HG03175 (cell line): ENCODE measurements around the gene ZXDC.

ENCODE experiments used
- ATAC-seq: cut with Tn5 transposase; IDR thresholded peaks from one replicate; pipeline ENCODE4 v1.9.1; 2021; ENCODE audit warnings: mild to moderate bottlenecking, moderate library complexity; ENCODE audit not compliant: unreplicated experiment

The ZXDC gene

DNA sequence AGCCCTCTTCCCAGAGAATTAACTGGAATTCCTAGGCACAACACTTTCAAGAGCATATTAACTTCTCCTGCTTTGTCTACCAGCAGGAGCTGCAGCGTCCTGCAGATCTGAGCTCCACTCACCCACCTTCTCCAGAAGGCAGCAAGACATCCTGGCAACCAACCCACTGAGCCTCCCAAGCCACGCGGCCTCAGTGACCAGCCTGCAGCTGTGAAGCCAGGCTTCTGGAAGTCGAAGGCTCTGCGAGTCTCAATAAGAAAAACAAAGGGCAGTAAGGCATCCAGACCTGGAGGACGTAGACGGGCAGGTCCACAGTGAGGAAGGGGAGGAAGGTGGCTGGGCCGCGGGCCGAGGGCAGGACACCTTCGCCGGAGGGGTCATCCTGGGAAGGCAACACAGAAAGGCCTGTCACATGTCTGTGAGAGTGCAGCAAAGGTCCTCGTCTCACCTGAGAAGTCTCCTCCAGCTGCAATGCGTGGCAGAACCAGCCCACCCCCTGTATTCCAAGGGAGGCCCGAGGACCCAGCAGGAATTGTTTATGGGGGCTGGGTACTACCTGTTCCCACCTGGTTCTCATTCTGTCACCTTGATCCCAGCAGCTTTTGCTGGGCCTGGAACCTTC, 36.2 kb downstream of the ZXDC start:
- ATAC-seq: no peak

DNA sequence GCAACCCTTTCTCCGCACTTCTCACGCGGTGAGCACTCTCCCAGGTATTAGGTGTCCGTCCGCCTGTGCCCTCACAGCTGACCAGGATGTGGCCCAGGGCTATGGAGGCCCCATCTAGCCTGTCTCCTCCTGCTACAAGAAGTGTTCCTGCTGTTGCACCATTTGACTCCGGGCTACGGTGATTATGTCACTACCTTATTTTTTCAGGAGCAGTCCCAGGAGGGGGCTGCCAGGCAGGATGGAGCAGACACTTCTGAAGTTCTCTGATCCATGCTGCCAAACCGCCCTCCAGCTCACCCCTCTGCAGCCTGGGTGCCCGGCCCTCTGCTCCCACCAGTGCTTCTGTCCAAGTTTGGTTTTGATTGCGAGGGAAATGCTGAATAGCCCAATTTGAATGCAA, 36.9 kb downstream of the ZXDC start:
- no peak for ATAC-seq

DNA sequence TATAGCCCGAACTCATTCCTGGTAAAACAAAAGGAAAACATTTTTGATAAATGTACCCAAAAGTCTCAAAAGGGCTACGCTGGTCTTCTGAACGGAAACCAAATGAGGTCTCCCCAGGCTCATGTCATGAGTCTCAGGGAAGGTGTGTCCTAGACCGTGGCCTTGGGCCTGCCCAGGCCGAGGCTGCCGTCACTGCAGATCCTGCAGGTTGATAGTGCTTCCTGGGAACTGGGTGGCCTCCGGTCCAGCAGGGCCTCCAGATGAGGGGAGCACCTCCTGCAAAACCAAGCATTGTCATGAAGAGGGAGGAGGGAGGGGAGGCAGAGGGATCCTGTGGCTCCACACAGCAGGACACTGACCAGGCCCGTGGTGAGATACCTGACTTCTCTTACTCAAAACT, 37.5 kb downstream of the ZXDC start:
- ATAC-seq: no peak

GRCh38 chr3:126436826-126437717, 38.6 kb downstream of the ZXDC start:
- ATAC-seq: no peak

DNA sequence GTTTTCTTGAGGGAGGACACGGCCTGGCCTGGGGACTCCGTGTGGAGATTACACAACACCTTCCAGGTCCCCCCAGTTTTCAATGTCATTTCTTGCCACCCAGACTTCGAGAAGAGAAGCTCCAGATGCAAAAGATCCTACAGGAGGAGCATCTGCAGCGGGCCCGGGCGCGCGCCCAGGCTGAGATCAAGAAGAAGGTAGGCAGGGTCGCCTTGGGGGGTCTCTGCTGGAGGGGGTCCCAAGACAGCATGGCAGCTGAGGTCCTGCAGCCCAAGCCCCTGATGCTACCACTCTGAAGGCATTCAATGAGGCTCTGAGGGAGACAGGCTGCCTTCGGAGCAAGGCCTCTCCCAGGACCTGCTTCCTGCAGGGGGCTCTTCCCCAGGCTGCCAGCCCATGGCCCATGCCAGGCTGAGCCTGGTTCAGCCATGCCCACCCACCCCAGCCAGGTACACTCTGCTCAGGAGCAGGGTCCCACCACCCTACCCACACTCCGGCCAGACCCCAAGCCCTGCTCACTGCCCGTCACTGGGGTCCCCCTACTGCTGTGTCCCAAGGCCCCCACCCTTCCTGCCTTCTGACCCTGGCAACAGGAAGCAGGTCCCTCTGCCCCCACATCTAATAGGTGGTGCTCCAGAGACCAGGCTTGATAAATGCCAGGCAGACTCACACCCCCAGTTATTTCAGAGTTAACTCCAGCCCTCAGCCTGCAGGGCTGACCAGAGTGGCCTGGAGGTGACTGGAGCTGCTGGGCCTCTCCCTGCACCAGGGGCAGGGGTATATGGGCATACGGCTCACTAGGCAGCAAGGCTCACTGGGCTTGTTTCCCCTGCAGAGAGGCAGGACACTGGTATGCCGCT, 40.0 kb downstream of the ZXDC start:
- no peak for ATAC-seq

DNA sequence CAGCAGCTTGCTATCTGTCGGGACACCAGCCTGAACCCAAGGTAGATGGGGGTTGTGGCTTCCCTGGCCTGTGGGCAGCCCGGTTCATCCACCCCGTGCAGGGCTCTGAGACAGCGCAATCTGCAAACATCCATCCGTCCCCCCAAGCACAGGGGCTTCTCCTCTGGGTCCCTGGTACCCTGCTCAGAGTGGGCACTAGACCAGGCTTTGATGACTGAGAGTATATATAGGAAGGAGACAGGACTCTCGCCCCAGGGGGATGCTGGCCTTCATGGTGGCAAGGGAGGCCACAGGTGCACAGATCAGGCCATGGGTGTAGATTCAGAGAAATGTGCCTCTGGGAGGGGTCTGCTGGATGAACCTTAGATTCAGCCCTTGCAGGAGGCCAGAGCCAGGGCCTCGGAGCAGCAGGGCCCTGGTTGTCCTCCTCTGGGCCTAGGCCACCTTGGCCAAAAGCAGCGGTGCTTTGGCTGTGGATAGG, 40.7 kb downstream of the ZXDC start:
- no peak for ATAC-seq

- no peak for ATAC-seq
These were observed 41.5 kb downstream of the ZXDC start for GRCh38 chr3:126434264-126434590.

DNA sequence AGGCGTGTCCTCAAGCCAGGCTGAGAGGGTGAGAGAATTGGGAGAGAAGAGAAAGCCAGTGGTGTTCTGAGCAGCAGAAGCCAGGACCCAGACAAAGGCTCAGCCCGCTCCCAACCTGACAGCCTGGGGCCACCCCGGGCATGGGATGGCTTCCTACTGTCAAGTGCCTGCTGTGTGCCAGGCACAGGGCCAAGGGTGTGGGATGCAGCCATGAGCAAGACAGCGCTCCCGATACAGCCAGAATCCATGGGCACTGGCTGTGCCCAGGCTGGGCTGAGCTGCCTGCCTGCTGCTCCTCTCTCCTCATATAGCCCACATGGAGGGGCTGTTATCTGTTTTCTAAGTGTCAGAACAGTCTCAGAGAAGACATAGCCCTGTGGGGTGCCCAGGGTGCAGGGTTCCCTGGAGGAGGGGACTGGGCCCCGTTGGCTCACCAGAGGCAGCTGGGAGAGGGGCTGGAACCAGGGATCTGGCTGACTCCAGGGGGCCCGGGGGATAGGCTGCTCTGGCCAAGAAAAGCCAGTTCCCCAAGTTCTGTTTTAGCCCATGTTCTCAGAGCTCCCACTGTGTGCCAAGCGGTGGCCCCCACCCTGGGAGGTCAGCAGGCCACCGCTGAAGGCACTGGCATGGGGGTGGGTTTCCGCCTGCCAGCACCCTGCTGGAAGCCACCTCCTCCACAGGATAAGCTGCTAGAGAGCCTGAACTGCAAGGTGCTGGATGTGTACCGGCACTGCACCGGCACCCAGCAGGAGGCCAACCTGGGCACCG, 42.0 kb downstream of the ZXDC start:
- ATAC-seq: no peak

DNA sequence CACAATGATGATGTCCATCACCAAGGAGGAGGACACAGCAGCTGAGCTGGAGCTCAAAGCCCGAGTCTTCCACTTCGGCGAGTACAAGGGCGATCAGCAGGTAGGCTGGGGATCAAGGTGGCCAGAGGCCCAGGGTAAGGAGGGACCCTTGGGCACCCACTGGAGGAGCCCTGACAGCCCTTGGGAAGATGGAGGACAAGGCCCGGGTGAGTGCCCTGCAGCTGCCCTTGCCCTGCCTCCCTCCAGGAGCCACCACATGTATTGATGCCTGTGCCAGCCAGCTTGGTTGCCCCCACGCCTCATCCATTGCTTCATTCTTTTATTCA, 42.6 kb downstream of the ZXDC start:
- ATAC-seq: no peak

- ATAC-seq: no peak
These were observed 43.2 kb downstream of the ZXDC start for GRCh38 chr3:126432361-126433104.

DNA sequence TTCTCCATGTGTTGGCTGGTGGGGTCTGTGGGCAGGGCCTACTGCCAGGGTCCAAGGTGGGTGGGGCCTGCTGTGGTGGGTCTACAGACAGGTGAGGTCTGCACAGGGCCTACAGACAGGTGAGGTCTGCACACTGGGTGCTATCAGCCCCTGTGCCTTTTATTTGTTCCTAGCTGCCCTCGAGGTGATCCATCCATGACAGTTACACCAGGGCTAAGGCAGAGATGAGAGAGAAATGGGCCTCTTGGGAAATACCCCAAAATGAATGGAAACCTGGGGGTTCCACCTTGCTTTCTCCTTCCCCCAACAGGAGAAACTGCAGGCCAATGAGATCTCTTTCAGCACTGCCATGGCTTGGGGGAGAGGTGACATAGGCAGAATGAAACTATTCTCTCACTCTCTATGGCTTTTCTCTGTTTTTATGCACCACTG, 44.6 kb downstream of the ZXDC start:
- ATAC-seq: no peak

GRCh38 chr3:126424751-126425150, 50.9 kb downstream of the ZXDC start:
- no peak for ATAC-seq

- ATAC-seq: no peak
These were observed 51.5 kb downstream of the ZXDC start for GRCh38 chr3:126424039-126424717.

DNA sequence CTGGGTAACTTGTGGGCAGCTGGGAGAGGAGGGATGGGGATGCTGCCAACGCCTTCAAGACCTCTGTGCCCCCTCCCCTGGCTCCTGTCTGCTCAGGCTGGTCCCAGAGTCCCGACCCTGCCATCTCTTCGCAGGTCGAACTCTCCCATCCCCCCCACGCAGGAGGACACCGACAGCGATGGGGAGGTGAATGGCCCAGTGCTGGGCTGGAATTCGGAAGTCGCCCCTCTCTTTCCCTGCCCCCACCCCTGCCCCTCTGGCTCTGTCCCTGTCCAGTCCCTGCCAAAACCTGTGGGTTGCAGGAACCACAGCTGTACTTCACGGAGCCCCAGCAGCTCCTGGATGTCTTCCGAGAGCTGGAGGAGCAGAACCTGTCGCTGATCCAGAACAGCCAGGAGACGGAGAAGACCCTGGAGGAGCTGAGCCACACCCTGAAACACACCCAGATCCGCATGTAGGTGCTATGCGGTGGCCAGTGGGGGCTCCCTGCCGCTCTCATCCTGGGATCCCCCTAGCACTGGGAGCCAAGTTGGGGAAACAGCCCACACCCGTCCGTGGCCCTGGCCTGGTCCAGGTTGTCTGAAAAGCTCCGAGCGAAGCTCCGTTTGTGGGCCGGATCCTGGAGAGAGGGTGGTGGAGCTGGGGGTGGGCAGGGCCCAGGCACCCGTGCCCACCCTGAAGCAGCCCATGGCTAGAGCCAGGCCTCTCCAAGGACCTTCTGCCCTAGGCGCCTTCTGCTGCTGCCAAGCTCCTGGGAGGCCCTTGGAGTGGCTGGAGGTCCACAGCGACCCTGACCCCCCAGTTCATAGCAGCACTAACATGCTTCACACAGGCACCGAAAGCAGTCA, 52.3 kb downstream of the ZXDC start:
- no peak for ATAC-seq

DNA sequence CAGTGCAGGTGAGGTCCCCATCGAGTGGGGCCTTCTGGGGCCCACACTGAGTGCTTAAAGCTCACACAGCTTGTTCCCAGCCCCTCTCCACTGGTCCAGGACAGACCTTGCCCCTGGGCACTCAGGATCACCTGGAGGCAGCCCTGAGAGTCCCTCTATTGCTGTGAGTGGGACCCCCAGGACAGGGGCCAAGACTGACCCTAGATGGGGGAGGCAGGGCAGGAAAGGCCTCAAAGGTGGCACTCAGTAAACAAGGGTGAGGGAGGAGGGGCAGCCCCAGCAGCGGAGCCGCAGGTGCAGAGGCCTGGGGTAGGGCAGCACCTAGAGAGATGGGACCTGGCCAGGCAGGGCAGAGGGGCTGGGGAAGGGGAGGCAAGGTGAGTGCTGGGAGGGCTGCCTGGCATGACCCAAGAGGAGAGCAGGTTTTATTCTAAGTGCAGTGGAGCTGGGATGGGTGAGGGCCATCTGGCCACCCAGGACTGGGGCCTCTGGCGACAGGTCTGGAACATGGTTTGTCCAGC, 53.1 kb downstream of the ZXDC start:
- no peak for ATAC-seq

DNA sequence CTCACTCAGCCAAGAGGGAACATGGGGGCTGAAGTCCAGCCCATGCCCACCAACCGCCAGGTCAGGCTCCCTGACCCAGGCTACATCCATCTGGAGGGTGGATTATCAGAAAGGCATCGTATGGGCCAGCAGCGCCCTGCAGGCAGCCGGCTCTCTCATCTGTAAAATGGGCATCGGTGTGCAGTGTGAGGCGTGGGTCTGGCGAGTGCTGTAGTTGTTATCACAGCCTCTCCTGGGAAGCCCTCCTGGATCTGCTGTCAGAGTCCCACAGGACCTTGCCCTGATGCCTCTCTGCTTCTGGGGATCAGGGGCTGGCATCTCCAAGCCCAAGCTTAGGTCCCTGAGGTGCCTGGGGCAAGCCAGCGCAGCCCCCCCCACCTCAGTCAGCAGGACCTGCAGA, 53.6 kb downstream of the ZXDC start:
- no peak for ATAC-seq

- no peak for ATAC-seq
These were observed 54.0 kb downstream of the ZXDC start for GRCh38 chr3:126421573-126422119.
